AG08395 (cell line): ENCODE measurements around the gene GTF2E1.

Experiments
- DNase-seq: peaks from one replicate; pipeline ENCODE4 v3.0.0; 2012; ENCODE audit warnings: mixed read lengths, low spot score

The GTF2E1 gene

DNA sequence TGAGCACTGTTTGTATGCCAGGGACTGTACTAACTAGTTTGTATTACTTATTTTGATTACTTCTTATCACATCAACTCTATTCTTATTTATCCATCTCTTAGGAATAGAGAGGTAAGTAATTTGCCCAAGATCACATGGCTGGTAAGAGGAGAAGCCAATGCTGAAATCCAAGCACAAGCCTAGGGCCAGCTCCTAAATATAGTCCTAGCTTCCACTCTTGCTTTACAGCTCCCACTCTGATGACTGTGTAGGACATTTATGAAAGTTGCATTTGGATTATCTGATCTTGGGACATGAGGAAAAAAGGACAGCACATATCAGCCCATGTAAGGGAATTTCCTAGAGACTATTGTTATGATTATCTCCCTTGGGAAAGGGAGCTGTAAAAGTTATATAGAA, 58.1 kb downstream of the GTF2E1 start:
- no peak for DNase-seq

DNA sequence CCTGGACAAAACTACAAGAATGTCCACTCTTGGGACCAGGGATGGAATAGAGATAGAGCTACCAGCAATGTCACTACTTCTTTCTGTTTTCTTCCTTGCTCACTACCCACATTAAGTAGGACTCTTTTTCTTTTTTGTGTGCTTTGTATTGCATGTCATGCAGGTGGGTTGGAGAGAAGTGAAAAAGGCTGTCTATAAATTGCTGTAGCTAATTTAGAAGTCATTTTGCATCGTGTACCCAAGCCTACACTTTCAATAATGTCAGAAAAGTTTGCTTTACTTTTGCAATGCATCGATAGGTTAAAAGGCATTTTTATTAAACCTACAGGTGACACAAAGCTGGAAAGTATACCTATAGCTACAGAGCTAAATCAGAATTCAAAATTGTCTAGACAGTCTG, 58.9 kb downstream of the GTF2E1 start:
- no peak for DNase-seq

DNA sequence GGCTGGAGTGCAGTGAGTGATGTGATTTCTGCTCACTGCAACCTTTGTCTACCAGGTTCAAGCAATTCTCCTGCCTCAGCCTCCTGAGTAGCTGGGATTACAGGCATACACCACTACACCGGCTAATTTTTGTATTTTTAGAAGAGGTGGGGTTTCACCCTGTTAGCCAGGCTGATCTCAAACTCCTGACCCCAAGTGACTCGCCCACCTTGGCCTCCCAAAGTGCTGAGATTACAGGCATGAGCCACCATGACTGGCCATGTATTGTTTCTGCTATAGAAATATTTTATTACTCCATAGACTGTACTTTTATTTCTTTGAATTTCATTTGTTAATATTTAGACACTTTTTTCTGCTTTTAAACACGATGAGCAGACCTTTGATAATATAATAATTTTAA, 60.4 kb downstream of the GTF2E1 start:
- no peak for DNase-seq

DNA sequence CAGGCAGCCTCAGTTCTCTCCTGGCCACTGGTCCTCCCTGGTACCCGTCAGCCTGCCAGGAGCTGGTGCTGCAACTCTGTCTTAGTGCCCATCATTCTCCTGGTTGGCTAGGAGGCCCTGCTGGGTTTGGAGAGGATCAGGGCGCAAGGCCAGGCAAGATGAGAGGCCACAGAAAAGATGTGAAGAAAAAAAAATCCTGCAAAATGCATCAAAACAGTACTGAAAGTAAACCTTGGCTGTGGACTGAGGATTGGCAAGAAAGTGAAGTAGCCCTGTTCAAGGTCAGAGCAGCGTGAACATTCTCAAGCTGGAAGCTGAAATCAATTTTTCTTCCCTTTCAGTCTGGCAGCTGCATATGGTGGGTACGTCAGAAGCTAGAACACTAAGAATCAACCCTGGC, 74.2 kb downstream of the GTF2E1 start:
- no peak for DNase-seq

DNA sequence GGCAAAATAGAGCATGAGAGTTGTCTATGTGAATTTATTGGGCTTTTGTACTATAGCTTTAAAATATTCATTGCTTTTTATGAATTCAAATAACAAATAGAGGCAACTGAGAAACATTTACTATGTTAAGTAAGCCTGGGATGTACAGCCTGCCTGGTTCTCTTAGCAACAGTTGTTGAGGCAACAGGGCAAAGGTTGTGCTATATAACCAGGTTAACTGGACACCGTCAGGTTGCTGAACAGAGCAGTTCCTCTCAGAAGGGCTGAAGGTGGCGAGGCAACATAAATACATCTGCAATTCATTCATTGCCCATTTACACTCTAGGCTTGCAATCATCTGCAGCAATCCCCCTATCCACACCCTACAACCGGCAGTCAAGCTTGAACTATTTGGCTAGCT, 78.2 kb downstream of the GTF2E1 start:
- no peak for DNase-seq

DNA sequence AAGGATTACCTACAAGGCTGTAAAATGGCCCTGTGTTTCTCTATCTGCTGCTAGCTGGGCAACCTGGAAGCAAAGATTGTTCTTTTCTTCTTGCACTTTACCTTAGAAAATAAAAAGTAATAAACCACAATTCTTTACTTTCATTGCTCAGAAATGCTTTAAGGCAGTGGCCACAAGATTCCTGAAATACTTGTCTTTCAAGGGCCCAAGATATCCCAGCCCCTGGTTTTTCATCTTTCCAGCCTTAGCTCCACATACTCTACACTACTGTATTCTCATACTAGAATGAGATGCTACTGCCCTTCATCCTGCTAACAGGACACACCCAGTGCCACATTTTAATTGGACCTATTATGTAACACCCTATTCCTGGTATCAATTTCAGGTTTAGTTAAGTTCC, 78.9 kb downstream of the GTF2E1 start:
- DNase-seq, result no peak

DNA sequence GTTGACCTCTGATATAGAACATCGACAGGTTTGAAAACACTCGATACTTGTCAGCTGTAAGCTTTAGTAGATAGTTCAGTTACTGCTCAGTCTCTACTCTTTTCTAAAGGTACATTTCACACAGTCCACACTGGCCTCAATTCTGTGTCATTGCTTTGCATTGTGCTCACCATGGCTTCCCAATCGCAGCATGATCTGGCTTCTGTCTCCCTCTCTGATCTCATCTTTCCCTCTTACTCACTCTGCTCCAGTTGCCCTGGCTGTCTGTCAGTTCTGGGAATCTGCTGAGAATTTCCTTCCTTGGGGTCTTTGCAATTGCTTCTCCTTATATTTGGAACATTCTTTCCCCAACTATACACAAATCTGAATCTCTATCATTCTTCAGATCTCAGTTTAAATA, 80.6 kb downstream of the GTF2E1 start:
- no peak for DNase-seq

DNA sequence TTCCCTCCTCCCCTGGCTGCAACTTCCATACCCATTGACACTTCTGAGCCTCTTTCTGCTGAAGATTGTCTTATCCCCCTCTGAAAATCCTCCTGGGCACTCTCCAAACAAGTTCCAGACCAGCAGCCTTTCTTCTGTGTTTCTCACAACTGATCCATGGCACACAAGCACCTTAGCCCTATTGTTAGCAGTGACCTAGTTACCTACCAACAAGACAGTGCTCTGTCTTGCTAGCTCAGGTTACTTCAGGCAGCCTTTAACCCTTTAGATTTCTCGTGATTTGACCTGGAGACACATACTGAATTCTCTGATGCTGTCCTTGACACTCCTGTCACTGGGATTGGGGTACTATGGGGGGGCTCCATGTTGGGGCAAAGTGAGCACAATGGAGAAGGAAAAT, 82.1 kb downstream of the GTF2E1 start:
- no peak for DNase-seq

DNA sequence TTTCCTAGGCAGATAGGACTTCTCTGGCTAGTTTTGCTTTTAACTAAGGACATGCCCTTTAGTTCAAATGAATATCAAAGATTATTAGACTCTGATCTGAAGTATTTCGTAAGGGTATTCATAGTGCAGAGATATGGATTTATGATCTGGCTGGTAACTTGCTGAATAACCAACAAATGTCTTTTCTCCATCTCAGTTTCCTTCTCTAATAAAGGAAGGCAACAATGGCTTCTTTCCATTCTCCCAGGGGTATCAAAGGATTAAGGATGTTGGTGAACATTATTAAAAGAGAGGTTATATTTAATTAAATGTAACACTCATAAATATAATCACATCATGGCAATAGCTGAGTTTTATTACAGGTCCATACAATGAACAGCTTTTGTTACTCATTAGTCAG, 86.3 kb downstream of the GTF2E1 start:
- DNase-seq, result no peak

DNA sequence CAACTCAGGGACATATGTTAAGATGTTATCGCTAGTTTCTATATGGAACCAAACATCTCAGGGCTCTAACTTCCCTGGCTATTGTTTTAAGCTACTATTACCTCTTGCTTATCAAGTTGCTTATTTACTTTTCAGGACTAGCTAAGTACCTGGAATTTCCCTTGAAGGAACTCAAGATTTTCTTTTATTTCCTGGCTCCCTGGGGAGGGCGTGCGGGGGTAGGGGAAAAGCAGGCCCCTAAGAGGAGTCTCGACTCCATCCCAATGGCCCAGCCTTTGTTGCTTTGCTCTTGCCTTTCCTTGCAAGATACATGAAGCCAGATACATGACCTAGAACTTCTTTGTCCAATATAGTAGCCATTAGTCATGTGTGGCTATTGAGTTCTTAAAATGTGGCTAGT, 88.5 kb downstream of the GTF2E1 start:
- no peak for DNase-seq
